Endothelial cell of umbilical vein (primary cell): Measurements from ENCODE around the gene GANC. TPM values are rescaled to one million over a fixed set of nuclear protein-coding genes. Genes with fewer than 3 reads are reported as not detected.

Experiments
- BruUV-seq: library from RNA; stranded (reverse); fragments of 400-500 nt; replicated peaks from 2 replicates; lab custom pipeline; 2021; lab: Mats Ljungman, UMichigan
- CTCF ChIA-PET: fragments of 300-600, 350-600 bp; sonication (Branson Sonifier 250); formaldehyde crosslinking; loops from one replicate; lab custom pipeline; 2021; ENCODE audit warnings: antibody characterized with exemption, inconsistent platforms; lab: Charles Lee
- POLR2A ChIA-PET: fragments of 300-600, 350-600 bp; sonication (Branson Sonifier 250); formaldehyde crosslinking; loops from one replicate; lab custom pipeline; 2021; ENCODE audit warnings: antibody characterized with exemption, inconsistent platforms; lab: Charles Lee
- DNase-seq: peaks from one replicate; pipeline ENCODE4 v3.0.0-alpha.2; 2011; ENCODE audit warnings: low read depth, low spot score
- FAIRE-seq: peaks from 2 replicates; lab custom pipeline; 2011; peaks lifted over from hg19 to GRCh38; lab: Jason Lieb, UNC
- H2AFZ ChIP-seq: 2 replicates; pipeline ENCODE4 v1.6.0; 2012; ENCODE audit warnings: low read depth, low read length, control low read depth, inconsistent platforms
- H3K27ac ChIP-seq: 2 replicates; pipeline ENCODE4 v1.5.1; 2011; ENCODE audit warnings: low read depth, mild to moderate bottlenecking, control low read depth, low read length, moderate library complexity; ENCODE audit not compliant: insufficient read depth
- H3K27me3 ChIP-seq, 2 experiments: 2 replicates each; pipeline versions ENCODE4 v1.6.0 to v1.6.1; 2011; ENCODE audit warnings: low read length in 2 of 2, mixed read lengths in 1 of 2; ENCODE audit not compliant: control insufficient read depth in 2 of 2, insufficient read depth in 2 of 2
- H3K36me3 ChIP-seq, 2 experiments: 2 replicates in 1 of 2; 3 replicates in 1 of 2; pipeline ENCODE4 v1.5.1; 2011; ENCODE audit warnings: low read length in 2 of 2, mild to moderate bottlenecking in 1 of 2, moderate library complexity in 1 of 2; ENCODE audit not compliant: control insufficient read depth in 2 of 2, insufficient read depth in 2 of 2; ENCODE audit errors: extremely low read depth in 1 of 2
- H3K4me1 ChIP-seq: 3 replicates; pipeline ENCODE4 v1.5.1; 2011; ENCODE audit warnings: mild to moderate bottlenecking, low read length; ENCODE audit not compliant: control insufficient read depth, insufficient read depth; ENCODE audit errors: extremely low read depth
- H3K4me2 ChIP-seq: 2 replicates; pipeline ENCODE4 v1.6.1; 2011; ENCODE audit warnings: low read length, control low read depth, mixed read lengths; ENCODE audit not compliant: insufficient read depth
- H3K4me3 ChIP-seq, 3 experiments: fragments of 200-600 bp in 1 of 3; sonication (generic), shearing (Covaris generic) in 1 of 3; replicated peaks in 1 of 3; 2 replicates each; pipeline ENCODE4 v1.5.1; 2011 to 2016; ENCODE audit warnings: control low read depth in 3 of 3, low read length in 3 of 3, mild to moderate bottlenecking in 2 of 3, inconsistent platforms in 1 of 3, low read depth in 1 of 3, moderate library complexity in 1 of 3; ENCODE audit not compliant: insufficient read depth in 1 of 3
- H3K79me2 ChIP-seq: 2 replicates; pipeline ENCODE4 v1.6.0; 2012; ENCODE audit warnings: low read length, inconsistent platforms; ENCODE audit not compliant: control insufficient read depth, insufficient read depth
- H3K9ac ChIP-seq: replicated peaks from 2 replicates; pipeline ENCODE3; 2011; ENCODE audit warnings: low read length, control low read depth; ENCODE audit not compliant: insufficient read depth; ENCODE audit errors: extremely low read depth
- H3K9me1 ChIP-seq: replicated peaks from 3 replicates; pipeline ENCODE4 v1.6.0; 2011; ENCODE audit warnings: mild to moderate bottlenecking, low read length; ENCODE audit not compliant: control insufficient read depth, insufficient read depth; ENCODE audit errors: extremely low read depth
- H3K9me3 ChIP-seq: replicated peaks from 2 replicates; pipeline ENCODE4 v1.5.1; 2012; ENCODE audit warnings: low read length, inconsistent platforms; ENCODE audit not compliant: control insufficient read depth, insufficient read depth
- H4K20me1 ChIP-seq: replicated peaks from 2 replicates; pipeline ENCODE3; 2011; ENCODE audit warnings: mild to moderate bottlenecking, low read length; ENCODE audit not compliant: control insufficient read depth, insufficient read depth; ENCODE audit errors: extremely low read depth
- CTCF ChIP-seq, 2 donors: IDR thresholded peaks; 1 replicate in 1 of 2; 2 replicates in 1 of 2; pipeline ENCODE4 v1.5.1; 2011; ENCODE audit warnings: low read length in 2 of 2, mild to moderate bottlenecking in 2 of 2, moderate library complexity in 2 of 2, control low read depth in 1 of 2, inconsistent platforms in 1 of 2, low read depth in 1 of 2; ENCODE audit not compliant: insufficient read depth in 1 of 2; ENCODE audit errors: extremely low read depth in 1 of 2
- EZH2 ChIP-seq: IDR thresholded peaks from 2 replicates; pipeline ENCODE4 v1.6.1; 2012; ENCODE audit warnings: borderline replicate concordance, low read depth, mild to moderate bottlenecking, moderate library complexity, low read length, inconsistent platforms; ENCODE audit not compliant: severe bottlenecking
- FOS ChIP-seq: IDR thresholded peaks from 2 replicates; pipeline ENCODE4 v1.6.1; 2011; ENCODE audit warnings: mild to moderate bottlenecking, low read length, moderate library complexity, borderline replicate concordance; ENCODE audit not compliant: insufficient read depth
- GATA2 ChIP-seq: IDR thresholded peaks from 2 replicates; pipeline ENCODE4 v1.7.0; 2011; ENCODE audit warnings: low read depth, mild to moderate bottlenecking, moderate library complexity, mixed read lengths, low read length; ENCODE audit not compliant: insufficient read length, insufficient read depth
- JUN ChIP-seq: IDR thresholded peaks from 2 replicates; pipeline ENCODE4 v1.6.1; 2011; ENCODE audit warnings: borderline replicate concordance, low read depth; ENCODE audit not compliant: insufficient read length, insufficient read depth
- MYC ChIP-seq: IDR thresholded peaks from one replicate; pipeline ENCODE4 v1.6.1; 2011; ENCODE audit warnings: mild to moderate bottlenecking, low read depth, low read length
- POLR2A ChIP-seq: IDR thresholded peaks from 2 replicates; pipeline ENCODE4 v1.6.1; 2012; ENCODE audit warnings: low read depth, mild to moderate bottlenecking, control low read depth, low read length
- POLR2AphosphoS5 ChIP-seq: IDR thresholded peaks from 2 replicates; pipeline ENCODE4 v1.6.1; 2012; ENCODE audit warnings: low read depth, mild to moderate bottlenecking, control low read depth, low read length, moderate library complexity; ENCODE audit not compliant: insufficient read depth
- dilution Hi-C: fragments of 300-500 bp; cut with MboI; formaldehyde crosslinking; loops from one replicate; pipeline ENCODE4 v1.15.0; 2019; ENCODE audit warnings: low sequenced_read_pairs; ENCODE audit not compliant: extremely low pct_ligation_motif_present
- intact Hi-C: fragments of 100-400 bp; cut with micrococcal nuclease; formaldehyde crosslinking; loops from one replicate; pipeline ENCODE4 v1.10.0; 2022
- polyA plus RNA-seq, 4 experiments: library from polyadenylated mRNA; depleted of rRNA in 3 of 4; stranded (reverse) in 3 of 4; unstranded in 1 of 4; fragments of >200 nt; gene quantifications; 2 replicates each; pipeline versions ENCODE4 v1.2.1 to v1.2.3, GENCODE V29; 2011 to 2012; ENCODE audit warnings: missing spikeins in 1 of 4
- total RNA-seq: library from RNA; stranded (reverse); gene quantifications from 2 replicates; pipeline ENCODE4 v1.2.3, GENCODE V29; 2021
- TF ChIP-seq, protein P1 (sequence below): IDR thresholded peaks from 2 replicates; pipeline ENCODE4 v1.6.1; 2011; ENCODE audit not compliant: insufficient read depth, insufficient read length

The GANC gene
- total and polyA plus RNA-seq, 2 donors (not counting 3 experiments of a cell fraction or from before 2014, with no cell fraction given): 8.5 to 17.8 TPM

DNA sequence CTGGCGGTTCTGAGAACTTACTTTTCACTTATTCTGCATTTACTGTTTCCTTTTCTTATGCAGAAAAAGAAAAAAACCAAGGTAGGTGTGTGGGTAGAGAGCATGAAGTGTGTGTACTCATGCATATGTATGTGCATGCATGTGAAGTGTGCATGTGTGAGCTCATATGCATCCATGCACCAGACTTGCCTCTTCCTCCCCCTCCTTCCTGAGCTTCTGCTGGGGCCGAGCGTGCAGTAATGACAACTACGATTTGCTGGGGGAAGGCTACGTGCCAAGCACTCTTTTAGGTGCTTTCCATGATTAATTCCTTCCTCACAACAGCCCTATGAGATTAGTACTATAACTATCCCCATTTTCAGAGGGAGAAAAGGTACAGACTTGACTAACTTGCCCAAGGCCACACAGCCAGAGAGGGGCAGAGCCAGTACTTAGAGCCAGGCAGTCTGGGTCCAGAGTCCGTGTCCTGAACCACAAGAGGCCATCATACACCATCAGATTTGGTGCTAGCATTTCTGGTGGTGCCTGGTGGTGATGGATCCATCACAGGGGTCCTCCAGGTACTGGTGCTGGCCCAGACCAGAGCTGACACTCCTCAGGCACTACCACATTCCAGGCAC lies 133.0 kb downstream of the GANC start:
- Histone ChIP-seq H3K9ac (no peak overlapping the region), H3K4me1 (peaks cover 9% of the 10 kb centered on the region), H3K9me3 (no peaks in the 10 kb centered on the region), H3K27ac (no peak overlapping the region), H3K4me2 (no peak overlapping the region), H2AFZ (no peak overlapping the region), H3K9me1 (no peaks in the 10 kb centered on the region), H3K4me3 (no peak overlapping the region), H3K27me3 (no peaks in the 10 kb centered on the region), H3K36me3 (peaks cover 0 to 9% of the 10 kb centered on the region in 2 experiments), H3K79me2 (no peaks in the 10 kb centered on the region), H4K20me1 (no peaks in the 10 kb centered on the region)
- ChIA-PET POLR2A (no interaction called here), CTCF (no interaction called here)
- no peak for DNase-seq
- TF ChIP-seq FOS: no peak
- TF ChIP-seq CTCF (IDR thresholded peaks at IDR 0.05; ENCODE audit: extremely low read depth in 1 of 2, insufficient read depth in 1 of 2, low read depth in 1 of 2, low read length in 2 of 2): no peak
- TF ChIP-seq EZH2: no peak
- TF ChIP-seq MYC: no peak
- TF ChIP-seq POLR2A: no peak
- TF ChIP-seq, protein P1, sequence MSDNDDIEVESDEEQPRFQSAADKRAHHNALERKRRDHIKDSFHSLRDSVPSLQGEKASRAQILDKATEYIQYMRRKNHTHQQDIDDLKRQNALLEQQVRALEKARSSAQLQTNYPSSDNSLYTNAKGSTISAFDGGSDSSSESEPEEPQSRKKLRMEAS: no peak
- no peak for TF ChIP-seq JUN
- no peak for TF ChIP-seq GATA2
- no peak for TF ChIP-seq POLR2AphosphoS5
- no peak for FAIRE-seq
- dilution Hi-C loops: no loop called here
- intact Hi-C loops: no loop called here
- BruUV-seq: no TSS peak

Other genes starting within 250 kb of the GANC start
- gene PLA2G4D, start 178.6 kb upstream of the GANC start, total RNA-seq: not detected in 2 replicates
- not detected in 2 replicates for gene PLA2G4D, start 178.6 kb upstream of the GANC start, polyA plus RNA-seq
- gene PLA2G4F, start 116.6 kb upstream of the GANC start, total RNA-seq: not detected in 2 replicates
- gene PLA2G4F, start 116.6 kb upstream of the GANC start, polyA plus RNA-seq: not detected in 2 replicates
- gene VPS39, start 64.9 kb upstream of the GANC start, total RNA-seq: 50.2 and 56.7 TPM in 2 replicates
- gene VPS39, start 64.9 kb upstream of the GANC start, polyA plus RNA-seq: 51.1 and 56.5 TPM in 2 replicates
- 41.1 and 45.5 TPM in 2 replicates for gene TMEM87A, start 232 bp downstream of the GANC start, total RNA-seq
- 17.7 and 22.3 TPM in 2 replicates for gene TMEM87A, start 232 bp downstream of the GANC start, polyA plus RNA-seq
- 0.51 and 2.2 TPM in 2 replicates for gene CAPN3, start 86.3 kb downstream of the GANC start, total RNA-seq
- 3.7 and 3.9 TPM in 2 replicates for gene CAPN3, start 86.3 kb downstream of the GANC start, polyA plus RNA-seq
- gene ZNF106, start 217.9 kb downstream of the GANC start, total RNA-seq: 51.2 and 53.5 TPM in 2 replicates
- 16.7 and 18.9 TPM in 2 replicates for gene ZNF106, start 217.9 kb downstream of the GANC start, polyA plus RNA-seq
- gene SNAP23, start 222.4 kb downstream of the GANC start, total RNA-seq: 126 and 141 TPM in 2 replicates
- 56.5 and 152 TPM in 2 replicates for gene SNAP23, start 222.4 kb downstream of the GANC start, polyA plus RNA-seq